ACC112 (cell line): ENCODE data around the gene RPS5.
A peak's percentile ranks its signal among the peaks of the same experiment; 100 is the strongest.
"Not testable (repeated sequence)": the region's sequence is repeated elsewhere in the genome, so short reads cannot be mapped to it uniquely, and the experiment has no call there.

Source experiments
- H2AFZ ChIP-seq: fragments of 200-600 bp; sonication (generic); one replicate; pipeline ENCODE4 v1.6.0; 2017; ENCODE audit warnings: antibody characterized with exemption, low read length; ENCODE audit not compliant: unreplicated experiment
- H3K27ac ChIP-seq: fragments of 200-600 bp; sonication (generic); 2 replicates; pipeline ENCODE4 v1.5.1; 2014; ENCODE audit warnings: low read depth, mild to moderate bottlenecking, antibody characterized with exemption, low read length, moderate library complexity
- H3K27me3 ChIP-seq: fragments of 200-600 bp; sonication (generic); 2 replicates; pipeline ENCODE4 v1.6.1; 2014; ENCODE audit warnings: mild to moderate bottlenecking, antibody characterized with exemption, low read length, moderate library complexity, mixed read lengths; ENCODE audit not compliant: insufficient read depth
- H3K36me3 ChIP-seq: fragments of 200-600 bp; sonication (generic); 2 replicates; pipeline ENCODE4 v1.6.1; 2016; ENCODE audit warnings: mild to moderate bottlenecking, antibody characterized with exemption, low read length, moderate library complexity, mixed read lengths; ENCODE audit not compliant: insufficient read depth
- H3K4me1 ChIP-seq: fragments of 200-600 bp; sonication (generic); one replicate; pipeline ENCODE4 v1.6.1; 2016; ENCODE audit warnings: low read length, mixed read lengths; ENCODE audit not compliant: insufficient read depth, unreplicated experiment, control insufficient read depth
- H3K4me3 ChIP-seq: fragments of 200-600 bp; sonication (generic); 2 replicates; pipeline ENCODE4 v1.5.1; 2014; ENCODE audit warnings: mild to moderate bottlenecking, low read depth, low read length
- H3K79me2 ChIP-seq: fragments of 200-600 bp; sonication (generic); one replicate; pipeline ENCODE4 v1.6.0; 2016; ENCODE audit warnings: low read length; ENCODE audit not compliant: control insufficient read depth, unreplicated experiment, insufficient read depth

RPS5 gene

GRCh38 chr19:58386576-58387337 is at the start of gene RPS5:
RPS5 (plus strand) TSS chr19:58387269; CDS start chr19:58388138, 869 bp downstream.
- Histone ChIP-seq H3K27ac (peak within 1 kb of the TSS; percentile 93), H2AFZ (no peak within 1 kb of the TSS), H3K79me2 (peaks cover 38% of the 10 kb centered on the region), H3K4me3 (peak within 1 kb of the TSS; percentile 98), H3K27me3 (no peaks in the 10 kb centered on the region), H3K4me1 (peaks cover 12% of the 10 kb centered on the region), H3K36me3 (peaks cover 5% of the 10 kb centered on the region; the same call in 1 of the 2 replicates)

GRCh38 chr19:58338336-58338735 is 48.7 kb upstream of the RPS5 start:
- H3K36me3 ChIP-seq = peaks cover 21% of the 10 kb centered on the region
- H2AFZ ChIP-seq = no peak overlapping the region
- H3K27me3 ChIP-seq = no peaks in the 10 kb centered on the region
- no peaks in the 10 kb centered on the region for H3K79me2 ChIP-seq
- no peaks in the 10 kb centered on the region for H3K4me1 ChIP-seq
- H3K4me3 ChIP-seq = no peak overlapping the region
- H3K27ac ChIP-seq = no peak overlapping the region

DNA sequence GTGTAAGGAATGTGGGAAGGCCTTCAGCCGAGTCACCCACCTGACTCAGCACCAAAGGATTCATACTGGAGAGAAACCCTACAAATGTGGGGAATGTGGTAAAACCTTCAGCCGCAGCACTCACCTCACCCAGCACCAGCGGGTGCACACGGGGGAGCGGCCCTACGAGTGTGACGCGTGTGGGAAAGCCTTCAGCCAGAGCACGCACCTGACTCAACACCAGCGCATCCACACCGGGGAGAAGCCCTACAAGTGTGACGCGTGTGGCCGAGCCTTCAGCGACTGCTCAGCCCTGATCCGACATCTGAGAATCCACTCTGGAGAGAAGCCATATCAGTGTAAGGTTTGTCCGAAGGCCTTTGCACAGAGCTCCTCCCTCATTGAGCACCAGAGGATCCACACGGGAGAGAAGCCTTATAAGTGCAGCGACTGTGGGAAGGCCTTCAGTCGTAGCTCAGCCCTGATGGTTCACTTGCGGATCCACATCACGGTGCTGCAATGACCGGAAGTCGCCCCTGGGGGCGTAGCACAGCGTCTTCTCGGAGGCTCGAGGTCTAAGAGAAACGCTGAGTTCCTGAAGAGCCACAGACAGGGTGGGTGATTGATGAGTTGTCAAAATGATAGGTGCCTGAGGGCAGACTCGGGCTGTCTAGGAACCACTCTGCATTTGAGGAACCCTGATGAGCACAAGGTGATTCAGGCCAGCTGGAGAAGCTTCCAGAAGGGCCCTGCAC is 48.1 kb upstream of the RPS5 start:
- no peak overlapping the region for H2AFZ ChIP-seq
- H3K4me1 ChIP-seq = no peaks in the 10 kb centered on the region
- H3K79me2 ChIP-seq = no peaks in the 10 kb centered on the region
- no peaks in the 10 kb centered on the region for H3K27me3 ChIP-seq
- H3K36me3 ChIP-seq = peaks cover 21% of the 10 kb centered on the region
- H3K4me3 ChIP-seq = no peak overlapping the region
- H3K27ac ChIP-seq = no peak overlapping the region

DNA sequence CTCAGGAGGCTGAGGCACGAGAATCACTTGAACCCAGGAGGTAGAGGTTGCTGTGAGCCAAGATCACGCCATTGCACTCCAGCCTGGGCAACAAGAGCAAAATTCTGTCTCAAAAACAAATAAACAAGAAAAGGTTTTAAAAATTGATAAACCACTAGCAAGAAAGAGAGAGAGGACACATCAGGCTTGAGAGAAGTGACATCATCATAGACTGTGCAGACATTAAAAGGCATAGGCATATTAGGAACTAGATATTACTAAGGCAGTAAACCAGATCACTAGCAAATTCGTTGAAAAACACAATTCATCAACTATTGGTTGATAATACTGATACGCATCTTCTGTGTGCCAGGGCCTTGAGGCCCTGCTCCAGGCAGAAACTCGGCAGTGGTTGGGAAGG is 41.5 kb upstream of the RPS5 start:
- Histone ChIP-seq H3K27ac (no peak overlapping the region), H3K36me3 (no peaks in the 10 kb centered on the region; the same call in 1 of the 2 replicates), H2AFZ (no peak overlapping the region), H3K79me2 (peaks cover 19% of the 10 kb centered on the region), H3K27me3 (no peaks in the 10 kb centered on the region), H3K4me1 (no peaks in the 10 kb centered on the region), H3K4me3 (no peak overlapping the region)

DNA sequence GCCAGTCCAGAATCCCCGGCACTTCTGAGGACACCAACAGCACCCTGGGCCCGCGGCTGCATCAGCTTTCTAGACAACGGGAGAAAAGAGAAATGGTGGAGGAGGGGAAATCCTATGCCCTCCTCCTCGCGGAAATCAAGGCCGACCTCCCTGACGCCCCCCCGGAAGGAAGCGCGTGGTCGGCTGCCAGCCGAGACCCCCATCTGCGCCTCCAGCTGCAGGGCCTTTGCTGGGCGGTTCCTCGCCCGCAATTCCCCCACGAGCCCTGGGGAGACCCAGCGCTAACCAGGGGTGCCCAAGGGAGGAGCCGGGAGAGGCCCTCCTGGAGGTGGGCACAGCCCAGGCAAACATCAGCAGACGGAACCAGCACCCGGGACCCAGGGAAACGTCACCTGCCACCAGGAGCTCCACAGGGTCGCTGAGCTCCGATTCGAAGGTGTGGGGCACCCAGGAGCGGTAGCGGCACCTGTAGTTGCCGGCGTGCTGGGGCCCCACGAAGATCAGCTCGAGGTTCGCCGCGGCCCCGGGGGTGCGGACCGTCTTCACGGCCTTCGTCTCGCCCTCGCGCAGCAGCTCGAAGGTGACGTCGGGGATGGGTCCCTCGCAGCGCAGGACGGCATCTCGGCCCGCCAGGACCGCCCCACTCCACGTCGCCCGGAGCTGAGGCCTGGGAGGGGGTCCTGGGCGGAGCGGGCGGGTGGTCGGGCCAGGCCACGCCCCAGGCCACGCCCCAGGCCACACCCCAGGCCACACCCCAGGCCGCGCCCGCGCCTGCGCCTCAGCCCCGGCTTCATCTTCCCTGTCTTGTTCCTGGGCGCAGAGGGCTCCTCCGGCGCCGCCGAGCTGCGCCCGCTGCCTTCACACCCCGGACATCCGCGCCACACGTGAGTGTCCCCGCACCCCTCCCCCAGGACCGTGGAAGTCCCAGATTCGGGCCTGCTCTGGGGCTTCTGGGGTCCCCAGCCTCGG is 39.8 kb upstream of the RPS5 start:
- H3K4me1 ChIP-seq = no peaks in the 10 kb centered on the region

GRCh38 chr19:58348080-58348479 is 39.0 kb upstream of the RPS5 start:
- not testable (repeated sequence) for H3K27me3 ChIP-seq, H3K27ac ChIP-seq, H3K4me1 ChIP-seq, H3K36me3 ChIP-seq, H2AFZ ChIP-seq
- H3K79me2 ChIP-seq = peaks cover 22% of the 10 kb centered on the region
- peak overlapping the region; percentile 84 for H3K4me3 ChIP-seq

More for the DNA sequence above, 39.8 kb upstream of the RPS5 start:
- peak overlapping the region; percentile 84 for H3K4me3 ChIP-seq
- H3K79me2 ChIP-seq = peaks cover 22% of the 10 kb centered on the region
- no peaks in the 10 kb centered on the region for H3K27me3 ChIP-seq
- H3K36me3 ChIP-seq = no peaks in the 10 kb centered on the region; the same call in 1 of the 2 replicates
- peak overlapping the region; percentile 45 for H2AFZ ChIP-seq
- H3K27ac ChIP-seq = no peak overlapping the region

DNA sequence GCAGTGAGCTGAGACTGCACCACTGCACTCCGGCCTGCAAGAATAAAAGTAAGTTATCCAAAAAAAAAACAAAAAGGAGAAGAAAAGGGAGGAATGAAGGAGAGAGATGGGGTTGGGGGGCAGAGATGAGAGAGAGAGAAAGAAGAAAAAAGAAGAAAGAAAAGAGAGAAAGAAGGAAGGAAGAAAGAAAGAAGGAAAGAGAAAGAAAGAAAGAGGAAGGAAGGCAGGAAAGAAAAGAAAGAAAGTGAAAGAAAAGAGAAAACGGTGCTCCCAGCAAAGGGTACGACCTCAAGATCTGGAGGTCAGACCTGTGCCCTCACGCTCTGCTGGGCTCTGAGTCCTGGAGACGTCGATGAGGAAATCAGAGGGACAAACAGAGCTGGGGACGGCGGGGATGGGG is 37.5 kb upstream of the RPS5 start:
- peak overlapping the region; percentile 54 for H3K4me3 ChIP-seq
- H3K79me2 ChIP-seq = peaks cover 22% of the 10 kb centered on the region
- H2AFZ ChIP-seq = no peak overlapping the region
- no peaks in the 10 kb centered on the region for H3K36me3 ChIP-seq
- no peaks in the 10 kb centered on the region for H3K4me1 ChIP-seq
- H3K27ac ChIP-seq = no peak overlapping the region
- no peaks in the 10 kb centered on the region for H3K27me3 ChIP-seq

- Histone ChIP-seq H3K36me3 (no peaks in the 10 kb centered on the region), H3K27me3 (no peaks in the 10 kb centered on the region), H3K27ac (no peak overlapping the region), H2AFZ (no peak overlapping the region), H3K4me3 (peak overlapping the region; percentile 54), H3K4me1 (no peaks in the 10 kb centered on the region), H3K79me2 (peaks cover 22% of the 10 kb centered on the region)
Observed at GRCh38 chr19:58350001-58350861, 36.8 kb upstream of the RPS5 start.

- Histone ChIP-seq H2AFZ (no peak overlapping the region), H3K27me3 (no peaks in the 10 kb centered on the region), H3K4me1 (no peaks in the 10 kb centered on the region), H3K4me3 (no peak overlapping the region), H3K36me3 (no peaks in the 10 kb centered on the region), H3K27ac (no peak overlapping the region), H3K79me2 (peaks cover 22% of the 10 kb centered on the region)
Observed at GRCh38 chr19:58350871-58351557, 36.1 kb upstream of the RPS5 start.
